Liver (tissue), 3 donors: ENCODE data around the gene EFEMP2.

Experiments
- CTCF ChIP-seq: fragments of 150-350 bp; IDR thresholded peaks from 2 replicates; pipeline ENCODE4 v1.5.1; 2017; ENCODE audit warnings: improper control_type of control experiment, low read depth, low read length; ENCODE audit not compliant: missing input control
- JUND ChIP-seq, 2 donors: IDR thresholded peaks; 2 replicates each; pipeline ENCODE4 v1.6.1; 2016; ENCODE audit warnings: antibody characterized with exemption in 2 of 2
- MAX ChIP-seq: IDR thresholded peaks from 2 replicates; pipeline ENCODE4 v1.6.1; 2016; ENCODE audit warnings: antibody characterized with exemption
- ZBTB33 ChIP-seq: IDR thresholded peaks from 2 replicates; pipeline ENCODE4 v1.6.1; 2016; ENCODE audit warnings: antibody characterized with exemption
- donor health status: healthy.
- donor health status: healthy.

GRCh38 chr11:65903068-65903481 lies 30.5 kb upstream of the EFEMP2 start:
- TF ChIP-seq CTCF (no peak), MAX (no peak), ZBTB33 (no peak), JUND (IDR thresholded peaks at IDR 0.05) (no peak)
